Erythroblast (primary cell): ENCODE results near the gene ACADS.

ENCODE experiments used
- GATA1 ChIP-seq: IDR thresholded peaks from 2 replicates; pipeline ENCODE4 v1.6.1; 2011; ENCODE audit warnings: low read depth, mild to moderate bottlenecking, control low read depth, low read length, moderate library complexity
- POLR2A ChIP-seq: IDR thresholded peaks from 2 replicates; pipeline ENCODE4 v1.6.1; 2011; ENCODE audit warnings: mild to moderate bottlenecking, low read length

DNA sequence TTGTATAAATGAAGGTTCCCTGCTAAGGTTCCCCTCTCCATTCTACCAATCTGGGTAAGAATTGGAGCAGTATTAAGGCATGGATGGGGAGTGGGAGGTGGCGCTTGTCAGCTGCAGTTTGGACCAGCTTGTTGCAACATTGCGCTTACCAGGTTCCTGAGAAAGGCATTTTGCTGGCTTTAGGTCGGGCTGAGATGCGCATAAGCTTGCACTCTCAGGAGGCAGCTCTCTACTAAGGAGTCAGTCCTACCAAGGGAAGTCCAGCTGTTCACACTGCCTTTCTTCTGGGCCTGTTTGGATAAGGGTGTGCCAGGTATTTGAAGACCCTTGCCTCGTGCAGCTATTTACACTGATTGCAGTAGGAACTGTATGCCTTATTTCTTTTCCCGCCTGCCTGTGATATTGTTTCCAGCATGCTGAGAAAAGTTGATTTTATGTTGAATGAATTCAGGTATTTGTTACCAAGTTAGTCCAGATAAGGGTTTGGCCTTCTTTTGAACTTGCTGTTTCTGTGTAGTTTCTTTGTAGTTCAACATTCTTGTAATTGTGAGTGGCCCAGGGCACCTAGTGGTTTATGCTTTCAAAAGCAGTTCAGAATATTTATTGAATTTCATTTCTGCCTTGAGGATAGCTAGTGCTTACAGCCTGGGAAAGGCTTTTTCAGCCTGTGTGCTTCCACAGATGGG lies 36.1 kb upstream of the ACADS start:
- no peak for TF ChIP-seq GATA1
- no peak for TF ChIP-seq POLR2A
